Panc1 (cell line): ENCODE results near the gene CHRND. TPM values are rescaled to one million over a fixed set of nuclear protein-coding genes. Genes with fewer than 3 reads are reported as not detected.
"Not testable (repeated sequence)": the region's sequence is repeated elsewhere in the genome, so short reads cannot be mapped to it uniquely, and the experiment has no call there.

Experiments used
- ATAC-seq: fragments of 200-7000 bp; cut with Tn5 transposase; 2 replicates; pipeline ENCODE4 v1.9.1; 2020; ENCODE audit warnings: mild to moderate bottlenecking, moderate library complexity
- BruUV-seq: library from RNA; stranded (reverse); fragments of 400-500 nt; replicated peaks from 2 replicates; lab custom pipeline; 2021; lab: Mats Ljungman, UMichigan
- CTCF ChIA-PET: fragments of 300-600 bp; sonication (Branson Sonifier 250); formaldehyde crosslinking; loops from one replicate; lab custom pipeline; 2022; ENCODE audit warnings: antibody characterized with exemption; lab: Charles Lee
- POLR2A ChIA-PET: fragments of 300-600 bp; sonication (Branson Sonifier 250); formaldehyde crosslinking; loops from one replicate; lab custom pipeline; 2022; ENCODE audit warnings: antibody characterized with exemption; lab: Charles Lee
- DNase-seq: peaks from one replicate; pipeline ENCODE4 v3.0.0-alpha.2; 2010; ENCODE audit warnings: low read depth, low spot score
- H3K27ac ChIP-seq: 2 replicates; pipeline ENCODE4 v1.5.1; 2011; ENCODE audit warnings: mild to moderate bottlenecking, low read length, inconsistent platforms
- H3K27me3 ChIP-seq: fragments of 200-500 bp; sonication (Bioruptor generic); 2 replicates; pipeline ENCODE4 v1.6.0; 2014; ENCODE audit warnings: low read length, inconsistent platforms; ENCODE audit not compliant: control insufficient read depth, insufficient read depth
- H3K36me3 ChIP-seq: fragments of 200-500 bp; sonication (Bioruptor generic); 2 replicates; pipeline ENCODE4 v1.5.1; 2014; ENCODE audit warnings: inconsistent platforms, mild to moderate bottlenecking, low read length, moderate library complexity; ENCODE audit not compliant: control insufficient read depth, insufficient read depth
- H3K4me1 ChIP-seq: 2 replicates; pipeline ENCODE4 v1.5.1; 2011; ENCODE audit warnings: inconsistent platforms, mild to moderate bottlenecking, low read length, moderate library complexity; ENCODE audit not compliant: control insufficient read depth, insufficient read depth
- H3K4me3 ChIP-seq, 2 experiments: 2 replicates each; pipeline ENCODE4 v1.5.1; 2011 to 2012; ENCODE audit warnings: low read depth in 2 of 2, low read length in 2 of 2, mild to moderate bottlenecking in 2 of 2, inconsistent platforms in 1 of 2, moderate library complexity in 1 of 2
- H3K9me3 ChIP-seq: fragments of 200-500 bp; sonication (Bioruptor generic); 2 replicates; pipeline ENCODE4 v1.5.1; 2014; ENCODE audit warnings: low read depth, mild to moderate bottlenecking, inconsistent platforms, low read length, moderate library complexity; ENCODE audit not compliant: control insufficient read depth, insufficient read depth
- CTCF ChIP-seq: fragments of 450-650 bp; IDR thresholded peaks from 2 replicates; pipeline ENCODE4 v1.5.1; 2017; ENCODE audit warnings: mild to moderate bottlenecking
- POLR2AphosphoS5 ChIP-seq: IDR thresholded peaks from 2 replicates; pipeline ENCODE4 v1.6.1; 2012; ENCODE audit warnings: mild to moderate bottlenecking, low read depth, low read length, moderate library complexity
- SIN3A ChIP-seq: IDR thresholded peaks from 2 replicates; pipeline ENCODE4 v1.6.1; 2012; ENCODE audit warnings: low read depth, mild to moderate bottlenecking, low read length, moderate library complexity, borderline replicate concordance; ENCODE audit not compliant: insufficient read depth
- TCF7L2 ChIP-seq: IDR thresholded peaks from 2 replicates; pipeline ENCODE4 v1.6.1; 2011; ENCODE audit warnings: mild to moderate bottlenecking, low read depth, low read length, inconsistent platforms
- in situ Hi-C: cut with HindIII; loops from 2 replicates; pipeline ENCODE4 v1.10.0; 2016; ENCODE audit warnings: low sequenced_read_pairs, low pct_unique_long_range_greater_than_20kb
- intact Hi-C: fragments of 100-400 bp; cut with micrococcal nuclease; formaldehyde crosslinking; loops from one replicate; pipeline ENCODE4 v1.10.0; 2022; ENCODE audit not compliant: unreplicated experiment
- total RNA-seq: library from RNA; stranded (reverse); gene quantifications from one replicate; pipeline ENCODE4 v1.2.1, GENCODE V29; 2021; ENCODE audit not compliant: unreplicated experiment
- TF ChIP-seq, protein P1 (sequence below), 2 experiments: IDR thresholded peaks; 2 replicates each; pipeline ENCODE4 v1.6.1; 2011 to 2012; ENCODE audit warnings: low read depth in 2 of 2, control low read depth in 1 of 2, low read length in 1 of 2, mild to moderate bottlenecking in 1 of 2, moderate library complexity in 1 of 2; ENCODE audit not compliant: insufficient read depth in 1 of 2

Gene CHRND
- total RNA-seq, 1 experiment from 2014 or later, result not detected

- no peak overlapping the region for H3K27ac ChIP-seq
- H3K4me3 ChIP-seq, result no peak overlapping the region
- TF ChIP-seq SIN3A (no peak), POLR2AphosphoS5 (no peak), TCF7L2 (no peak), CTCF (no peak)
- TF ChIP-seq, protein P1, sequence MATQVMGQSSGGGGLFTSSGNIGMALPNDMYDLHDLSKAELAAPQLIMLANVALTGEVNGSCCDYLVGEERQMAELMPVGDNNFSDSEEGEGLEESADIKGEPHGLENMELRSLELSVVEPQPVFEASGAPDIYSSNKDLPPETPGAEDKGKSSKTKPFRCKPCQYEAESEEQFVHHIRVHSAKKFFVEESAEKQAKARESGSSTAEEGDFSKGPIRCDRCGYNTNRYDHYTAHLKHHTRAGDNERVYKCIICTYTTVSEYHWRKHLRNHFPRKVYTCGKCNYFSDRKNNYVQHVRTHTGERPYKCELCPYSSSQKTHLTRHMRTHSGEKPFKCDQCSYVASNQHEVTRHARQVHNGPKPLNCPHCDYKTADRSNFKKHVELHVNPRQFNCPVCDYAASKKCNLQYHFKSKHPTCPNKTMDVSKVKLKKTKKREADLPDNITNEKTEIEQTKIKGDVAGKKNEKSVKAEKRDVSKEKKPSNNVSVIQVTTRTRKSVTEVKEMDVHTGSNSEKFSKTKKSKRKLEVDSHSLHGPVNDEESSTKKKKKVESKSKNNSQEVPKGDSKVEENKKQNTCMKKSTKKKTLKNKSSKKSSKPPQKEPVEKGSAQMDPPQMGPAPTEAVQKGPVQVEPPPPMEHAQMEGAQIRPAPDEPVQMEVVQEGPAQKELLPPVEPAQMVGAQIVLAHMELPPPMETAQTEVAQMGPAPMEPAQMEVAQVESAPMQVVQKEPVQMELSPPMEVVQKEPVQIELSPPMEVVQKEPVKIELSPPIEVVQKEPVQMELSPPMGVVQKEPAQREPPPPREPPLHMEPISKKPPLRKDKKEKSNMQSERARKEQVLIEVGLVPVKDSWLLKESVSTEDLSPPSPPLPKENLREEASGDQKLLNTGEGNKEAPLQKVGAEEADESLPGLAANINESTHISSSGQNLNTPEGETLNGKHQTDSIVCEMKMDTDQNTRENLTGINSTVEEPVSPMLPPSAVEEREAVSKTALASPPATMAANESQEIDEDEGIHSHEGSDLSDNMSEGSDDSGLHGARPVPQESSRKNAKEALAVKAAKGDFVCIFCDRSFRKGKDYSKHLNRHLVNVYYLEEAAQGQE (IDR thresholded peaks at IDR 0.05; ENCODE audit: insufficient read depth in 1 of 2, low read depth in 2 of 2, low read length in 1 of 2), result no peak
- ChIA-PET POLR2A (no interaction called here), CTCF (no interaction called here)
- peak; percentile 15 for DNase-seq
- no peaks in the 10 kb centered on the region for H3K4me1 ChIP-seq
- peak; percentile 63 for ATAC-seq
- H3K9me3 ChIP-seq, result no peaks in the 10 kb centered on the region
- peaks cover 32% of the 10 kb centered on the region for H3K36me3 ChIP-seq
- in situ Hi-C loops, result no loop called here
- H3K27me3 ChIP-seq, result no peaks in the 10 kb centered on the region
- intact Hi-C loops, result no loop called here
- BruUV-seq, result no TSS peak
Measured at GRCh38 chr2:232568161-232568560, 42.2 kb downstream of the CHRND start.

DNA sequence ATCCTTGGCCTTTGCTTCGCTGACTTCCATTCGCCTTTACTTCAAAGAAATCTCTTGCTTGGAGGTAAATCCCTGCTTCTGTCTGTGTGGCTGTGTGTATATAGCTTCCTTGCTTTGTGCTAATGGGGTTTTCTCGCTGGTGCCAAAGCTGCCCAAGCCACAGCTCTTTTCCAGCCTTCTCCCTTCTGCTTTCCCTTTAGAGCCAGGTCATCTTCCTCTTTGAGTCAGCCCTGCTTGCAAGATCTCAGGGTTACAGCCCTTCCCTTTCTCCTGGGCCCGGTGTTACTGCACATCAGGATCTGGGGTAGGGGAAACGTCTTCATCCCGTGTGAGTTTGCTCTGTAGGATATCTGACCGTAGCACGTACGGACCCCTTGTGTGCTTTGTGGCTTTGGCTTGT lies 43.6 kb downstream of the CHRND start:
- in situ Hi-C loops (no loop called here), intact Hi-C loops (no loop called here)
- ATAC-seq, result no peak
- DNase-seq, result no peak
- Histone ChIP-seq H3K4me3 (no peak overlapping the region), H3K4me1 (no peaks in the 10 kb centered on the region), H3K27ac (no peak overlapping the region), H3K27me3 (no peaks in the 10 kb centered on the region), H3K36me3 (peaks cover 27% of the 10 kb centered on the region), H3K9me3 (no peaks in the 10 kb centered on the region)
- TF ChIP-seq POLR2AphosphoS5 (no peak), TCF7L2 (no peak), SIN3A (no peak), CTCF (no peak)
- TF ChIP-seq, protein P1 (IDR thresholded peaks at IDR 0.05; ENCODE audit: insufficient read depth in 1 of 2, low read depth in 2 of 2, low read length in 1 of 2), result no peak
- CTCF ChIA-PET, result no interaction called here
- POLR2A ChIA-PET, result no interaction called here
- no TSS peak for BruUV-seq

- H3K27me3 ChIP-seq, H3K4me3 ChIP-seq, ATAC-seq, CTCF ChIA-PET, POLR2A ChIA-PET, H3K4me1 ChIP-seq, DNase-seq, H3K9me3 ChIP-seq, BruUV-seq, in situ Hi-C loops, H3K27ac ChIP-seq, intact Hi-C loops: not testable (repeated sequence)
- H3K36me3 ChIP-seq, result peaks cover 27% of the 10 kb centered on the region
Measured at GRCh38 chr2:232570481-232570880, 44.5 kb downstream of the CHRND start.
